Left lung (tissue), 14 donors: ENCODE data around the gene SZT2. TPM values are rescaled to one million over a fixed set of nuclear protein-coding genes. Genes with fewer than 3 reads are reported as not detected.

Experiments
- ATAC-seq: fragments of 200-7000 bp; cut with Tn5 transposase; one replicate; pipeline ENCODE4 v1.9.1; 2020; ENCODE audit warnings: moderate library complexity
- DNase-seq, 4 donors: peaks; one replicate each; pipeline ENCODE4 v3.0.0-alpha.2; 2013 to 2020
- H3K27ac ChIP-seq, 2 donors: fragments of 200-600 bp; sonication (generic) in 1 of 2; one replicate each; pipeline versions ENCODE4 v1.5.0 to v1.8.0; 2020 to 2021
- H3K27me3 ChIP-seq, 2 donors: fragments of 200-600 bp; sonication (generic) in 1 of 2; one replicate each; pipeline versions ENCODE4 v1.5.0 to v1.8.0; 2020 to 2021
- H3K36me3 ChIP-seq, 2 donors: fragments of 200-600 bp; sonication (generic) in 1 of 2; one replicate each; pipeline versions ENCODE4 v1.5.0 to v1.8.0; 2020 to 2021
- H3K4me1 ChIP-seq, 2 donors: fragments of 200-600 bp; one replicate each; pipeline ENCODE4 v1.8.0; 2021
- H3K4me3 ChIP-seq, 2 donors: fragments of 200-600 bp; sonication (generic) in 1 of 2; one replicate each; pipeline versions ENCODE4 v1.5.0 to v1.8.0; 2020 to 2021; ENCODE audit warnings: mild to moderate bottlenecking in 1 of 2
- H3K9me3 ChIP-seq, 2 donors: fragments of 200-600 bp; sonication (generic) in 1 of 2; one replicate each; pipeline versions ENCODE4 v1.5.0 to v1.8.0; 2020 to 2021
- CTCF ChIP-seq, 2 donors: fragments of 200-600 bp; sonication (generic) in 1 of 2; IDR thresholded peaks; one replicate each; pipeline versions ENCODE4 v1.5.0 to v1.8.0; 2021; ENCODE audit warnings: antibody characterized with exemption in 2 of 2
- intact Hi-C, 2 donors: fragments of 100-400 bp; cut with DNase I; formaldehyde crosslinking; loops; one replicate each; pipeline versions ENCODE4 v1.11.2 to v1.14.2; 2022
- long read RNA-seq, 12 donors: library from polyadenylated mRNA in 2 of 12; unstranded in 2 of 12; transcript quantifications; one replicate each; pipeline ENCODE4 v2.0.0 and lab custom pipeline, GENCODE V29; 2019 to 2026
- polyA plus RNA-seq, 6 donors: library from polyadenylated mRNA; unstranded; fragments of 120-200 nt; gene quantifications; one replicate each; pipeline ENCODE4 v1.2.1, GENCODE V29; 2013; ENCODE audit not compliant: insufficient read length in 6 of 6
- total RNA-seq, 2 donors: library from RNA; stranded (reverse); fragmentation: NEBNext Ultra II Directional; extraction: Animal tissue kit (Norgen Biotek cat#: 25700); gene quantifications; one replicate each; pipeline ENCODE4 v1.2.1, GENCODE V29; 2021
- donor health status: DM: no; HTN: yes; CAD: no.
- donor health status: DM: no; HTN: no; CAD: no.

The SZT2 gene
- 10 to 100 TPM; 40.1 to 68.0 TPM for total RNA-seq
- 10 to 100 TPM; 25.3 to 38.1 (median 30.8) TPM for polyA plus RNA-seq
- long read RNA-seq, donor 1, partial matches to known transcripts: 56 of 159 reads
- long read RNA-seq, donor 1, other reads (novel, unspliced or antisense): 101 of 159 reads
- long read RNA-seq, donor 2, partial matches to known transcripts: 0 of 1 reads
- long read RNA-seq, donor 2, other reads (novel, unspliced or antisense): 0 of 1 reads
- long read RNA-seq, donor 3: 0 reads
- long read RNA-seq, donor 4, partial matches to known transcripts: 3 of 4 reads
- long read RNA-seq, donor 4, other reads (novel, unspliced or antisense): 1 of 4 reads
- long read RNA-seq, donor 5, partial matches to known transcripts: 72 of 144 reads
- long read RNA-seq, donor 5, other reads (novel, unspliced or antisense): 70 of 144 reads
- long read RNA-seq, donor 6, partial matches to known transcripts: 57 of 122 reads
- long read RNA-seq, donor 6, other reads (novel, unspliced or antisense): 64 of 122 reads
- long read RNA-seq, donor 7, partial matches to known transcripts: 33 of 83 reads
- long read RNA-seq, donor 7, other reads (novel, unspliced or antisense): 50 of 83 reads
- long read RNA-seq, donor 8, partial matches to known transcripts: 0 of 1 reads
- long read RNA-seq, donor 8, other reads (novel, unspliced or antisense): 0 of 1 reads
- long read RNA-seq, donor 9: 0 reads
- long read RNA-seq, donor 10, partial matches to known transcripts: 0 of 3 reads
- long read RNA-seq, donor 10, other reads (novel, unspliced or antisense): 1 of 3 reads
- long read RNA-seq, donor 11, partial matches to known transcripts: 53 of 110 reads
- long read RNA-seq, donor 11, other reads (novel, unspliced or antisense): 57 of 110 reads
- long read RNA-seq, donor 12, partial matches to known transcripts: 34 of 121 reads
- long read RNA-seq, donor 12, other reads (novel, unspliced or antisense): 87 of 121 reads

- peak within 1 kb of the TSS; percentile 78 to 81 for H3K27ac ChIP-seq
- H3K27me3 ChIP-seq: no peaks in the 10 kb centered on the region
- DNase-seq (peak; percentile 94 to 96 (median 95)), ATAC-seq (peak; percentile 99)
- H3K36me3 ChIP-seq: peaks cover 16 to 33% of the 10 kb centered on the region in 2 donors
- intact Hi-C loops: loop anchor here in 1 of 2 donors (10.0 kb wide), 1 partner anchor 155 kb away; no protein-coding TSS in a partner anchor
- TF ChIP-seq CTCF (IDR thresholded peaks at IDR 0.05): no peak
- peaks cover 14 to 37% of the 10 kb centered on the region in 2 donors for H3K4me1 ChIP-seq
- H3K9me3 ChIP-seq: no peaks in the 10 kb centered on the region
- peak within 1 kb of the TSS; percentile 78 to 89 for H3K4me3 ChIP-seq
Observed at GRCh38 chr1:43389326-43390313, at the start of gene SZT2, which contains the start of gene MED8. SZT2 (plus strand) TSS chr1:43389899; CDS start chr1:43389969, 70 bp downstream. MED8 (minus strand) TSS chr1:43389800; CDS start chr1:43389764, 36 bp downstream.

- DNase-seq (no peak), ATAC-seq (no peak)
- H3K9me3 ChIP-seq: no peaks in the 10 kb centered on the region
- H3K36me3 ChIP-seq: no peaks in the 10 kb centered on the region
- H3K27ac ChIP-seq: no peak overlapping the region
- no peaks in the 10 kb centered on the region for H3K4me1 ChIP-seq
- no peak overlapping the region for H3K4me3 ChIP-seq
- intact Hi-C loops: no loop called here
- no peak for TF ChIP-seq CTCF (IDR thresholded peaks at IDR 0.05)
- no peaks in the 10 kb centered on the region for H3K27me3 ChIP-seq
Observed at GRCh38 chr1:43340559-43340958, 49.1 kb upstream of the SZT2 start.

- H3K36me3 ChIP-seq: no peaks in the 10 kb centered on the region
- peak in 1 of 4 donors; percentile 29 for DNase-seq
- H3K4me1 ChIP-seq: peaks cover 0 to 5% of the 10 kb centered on the region in 2 donors
- no peak for ATAC-seq
- no peaks in the 10 kb centered on the region for H3K9me3 ChIP-seq
- TF ChIP-seq CTCF (IDR thresholded peaks at IDR 0.05): no peak
- no peaks in the 10 kb centered on the region for H3K27me3 ChIP-seq
- H3K27ac ChIP-seq: no peak overlapping the region
- H3K4me3 ChIP-seq: no peak overlapping the region
- intact Hi-C loops: no loop called here
Observed at GRCh38 chr1:43344267-43344850, 45.3 kb upstream of the SZT2 start.

GRCh38 chr1:43345120-43345519 lies 44.6 kb upstream of the SZT2 start:
- H3K27me3 ChIP-seq: no peaks in the 10 kb centered on the region
- ATAC-seq: no peak
- TF ChIP-seq CTCF (IDR thresholded peaks at IDR 0.05): no peak
- H3K9me3 ChIP-seq: no peaks in the 10 kb centered on the region
- H3K4me3 ChIP-seq: no peak overlapping the region
- intact Hi-C loops: no loop called here
- H3K4me1 ChIP-seq: peaks cover 5 to 6% of the 10 kb centered on the region in 2 donors
- no peak for DNase-seq
- no peaks in the 10 kb centered on the region for H3K36me3 ChIP-seq
- no peak overlapping the region for H3K27ac ChIP-seq
